Measurements from ENCODE around the gene ICAM2. TPM values are rescaled to one million over a fixed set of nuclear protein-coding genes. Genes with fewer than 3 reads are reported as not detected.

The ICAM2 gene
- total and polyA plus RNA-seq, 2 donors from 2014 or later, result 38.8 to 55.8 TPM

- Histone ChIP-seq H3K27ac (ENCODE audit: low read depth in 2 of 2, low read length in 2 of 2) (no peak overlapping the region), H3K36me3 (ENCODE audit: control insufficient read depth in 2 of 3, insufficient read depth in 3 of 3, low read length in 3 of 3) (no peaks in the 10 kb centered on the region), H3K4me3 (ENCODE audit: low read length in 3 of 3) (no peak overlapping the region), H3K9me3 (ENCODE audit: control insufficient read depth in 2 of 3, insufficient read depth in 1 of 3, low read length in 3 of 3) (no peaks in the 10 kb centered on the region), H3K27me3 (ENCODE audit: control insufficient read depth, insufficient read depth, low read length) (no peaks in the 10 kb centered on the region), H3K9ac (ENCODE audit: low read length in 3 of 3) (no peak overlapping the region), H3K4me1 (ENCODE audit: control insufficient read depth in 2 of 3, insufficient read depth in 2 of 3, low read depth in 1 of 3, low read length in 3 of 3) (peaks cover 0 to 12% (median 0%) of the 10 kb centered on the region in 3 donors)
- TF ChIP-seq, protein P1, sequence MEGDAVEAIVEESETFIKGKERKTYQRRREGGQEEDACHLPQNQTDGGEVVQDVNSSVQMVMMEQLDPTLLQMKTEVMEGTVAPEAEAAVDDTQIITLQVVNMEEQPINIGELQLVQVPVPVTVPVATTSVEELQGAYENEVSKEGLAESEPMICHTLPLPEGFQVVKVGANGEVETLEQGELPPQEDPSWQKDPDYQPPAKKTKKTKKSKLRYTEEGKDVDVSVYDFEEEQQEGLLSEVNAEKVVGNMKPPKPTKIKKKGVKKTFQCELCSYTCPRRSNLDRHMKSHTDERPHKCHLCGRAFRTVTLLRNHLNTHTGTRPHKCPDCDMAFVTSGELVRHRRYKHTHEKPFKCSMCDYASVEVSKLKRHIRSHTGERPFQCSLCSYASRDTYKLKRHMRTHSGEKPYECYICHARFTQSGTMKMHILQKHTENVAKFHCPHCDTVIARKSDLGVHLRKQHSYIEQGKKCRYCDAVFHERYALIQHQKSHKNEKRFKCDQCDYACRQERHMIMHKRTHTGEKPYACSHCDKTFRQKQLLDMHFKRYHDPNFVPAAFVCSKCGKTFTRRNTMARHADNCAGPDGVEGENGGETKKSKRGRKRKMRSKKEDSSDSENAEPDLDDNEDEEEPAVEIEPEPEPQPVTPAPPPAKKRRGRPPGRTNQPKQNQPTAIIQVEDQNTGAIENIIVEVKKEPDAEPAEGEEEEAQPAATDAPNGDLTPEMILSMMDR (IDR thresholded peaks at IDR 0.05; ENCODE audit: borderline replicate concordance, extremely low read depth, insufficient read depth), result no peak
- DNase-seq, result peak in 2 of 5 donors; percentile 32 to 84
- no peak for FAIRE-seq
- intact Hi-C loops (cut with DNase I), result no loop called here
These were observed 18.5 kb downstream of the ICAM2 start for GRCh38 chr17:64001763-64002529.

DNA sequence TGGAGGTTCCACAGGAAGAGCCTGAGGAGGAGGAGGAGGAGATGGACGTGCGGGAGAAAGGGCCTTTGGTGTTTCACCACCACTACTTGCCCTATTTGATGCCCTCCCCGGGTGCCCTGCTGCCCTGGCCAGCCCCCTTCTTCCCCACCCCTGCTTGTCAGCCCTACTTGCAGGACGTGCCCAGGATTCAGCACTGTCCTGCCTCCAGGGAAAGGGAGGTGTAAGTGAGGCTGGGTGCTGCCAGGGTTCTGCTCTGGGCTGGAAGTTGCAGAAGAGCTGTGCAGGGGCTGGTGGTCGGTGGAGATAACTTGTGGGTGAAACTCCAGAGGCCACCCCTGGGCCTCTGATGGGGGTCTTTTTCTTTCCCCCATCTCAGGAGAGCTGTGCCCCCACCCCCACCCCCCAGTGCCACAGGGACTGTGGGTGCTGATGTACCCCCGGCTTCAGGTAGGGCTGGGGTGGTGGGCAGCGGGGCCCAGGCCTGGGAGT is 19.3 kb downstream of the ICAM2 start:
- no peak overlapping the region for H3K9ac ChIP-seq (ENCODE audit: low read length in 3 of 3)
- no peaks in the 10 kb centered on the region for H3K9me3 ChIP-seq (ENCODE audit: control insufficient read depth in 2 of 3, insufficient read depth in 1 of 3, low read length in 3 of 3)
- no peak overlapping the region for H3K4me3 ChIP-seq (ENCODE audit: low read length in 3 of 3)
- DNase-seq, result peak in 1 of 5 donors; percentile 30
- no peaks in the 10 kb centered on the region for H3K36me3 ChIP-seq (ENCODE audit: control insufficient read depth in 2 of 3, insufficient read depth in 3 of 3, low read length in 3 of 3)
- no peaks in the 10 kb centered on the region for H3K27me3 ChIP-seq (ENCODE audit: control insufficient read depth, insufficient read depth, low read length)
- TF ChIP-seq, protein P1 (IDR thresholded peaks at IDR 0.05; ENCODE audit: borderline replicate concordance, extremely low read depth, insufficient read depth), result no peak
- H3K27ac ChIP-seq (ENCODE audit: low read depth in 2 of 2, low read length in 2 of 2), result no peak overlapping the region
- peaks cover 0 to 10% (median 0%) of the 10 kb centered on the region in 3 donors for H3K4me1 ChIP-seq (ENCODE audit: control insufficient read depth in 2 of 3, insufficient read depth in 2 of 3, low read depth in 1 of 3, low read length in 3 of 3)
- no peak for FAIRE-seq
- intact Hi-C loops (cut with DNase I), result no loop called here

- intact Hi-C loops (cut with DNase I), result no loop called here
- FAIRE-seq (no peak), DNase-seq (peak in 1 of 5 donors; percentile 40)
- Histone ChIP-seq H3K9ac (ENCODE audit: low read length in 3 of 3) (no peak overlapping the region), H3K27me3 (ENCODE audit: control insufficient read depth, insufficient read depth, low read length) (no peaks in the 10 kb centered on the region), H3K4me1 (ENCODE audit: control insufficient read depth in 2 of 3, insufficient read depth in 2 of 3, low read depth in 1 of 3, low read length in 3 of 3) (peaks cover 0 to 7% (median 0%) of the 10 kb centered on the region in 3 donors), H3K4me3 (ENCODE audit: low read length in 3 of 3) (no peak overlapping the region), H3K36me3 (ENCODE audit: control insufficient read depth in 2 of 3, insufficient read depth in 3 of 3, low read length in 3 of 3) (no peaks in the 10 kb centered on the region), H3K9me3 (ENCODE audit: control insufficient read depth in 2 of 3, insufficient read depth in 1 of 3, low read length in 3 of 3) (no peaks in the 10 kb centered on the region), H3K27ac (ENCODE audit: low read depth in 2 of 2, low read length in 2 of 2) (no peak overlapping the region)
- TF ChIP-seq, protein P1 (IDR thresholded peaks at IDR 0.05; ENCODE audit: borderline replicate concordance, extremely low read depth, insufficient read depth), result no peak
These were observed 20.5 kb downstream of the ICAM2 start for GRCh38 chr17:63999680-64000531.

Measured in kidney (tissue), 14 donors.